HepG2 (cell line): ENCODE data around the gene CPS1. TPM values are rescaled to one million over a fixed set of nuclear protein-coding genes. Genes with fewer than 3 reads are reported as not detected.
A peak's percentile ranks its signal among the peaks of the same experiment; 100 is the strongest.

Experiments used
- DPF2 ChIP-seq: sonication (generic); formaldehyde crosslinking; IDR thresholded peaks from 2 replicates; pipeline ENCODE4 v1.4.0; 2020; ENCODE audit warnings: mild to moderate bottlenecking, low read depth, missing genetic modification reagents, borderline replicate concordance
- ELF3 ChIP-seq: IDR thresholded peaks from 2 replicates; pipeline ENCODE4 v1.6.1; 2016; ENCODE audit warnings: missing genetic modification reagents, missing compliant biosample characterization
- GATAD1 ChIP-seq: IDR thresholded peaks from 2 replicates; pipeline ENCODE4 v1.6.1; 2016; ENCODE audit warnings: missing genetic modification reagents, missing compliant biosample characterization
- JUNB ChIP-seq: sonication (generic); formaldehyde crosslinking; IDR thresholded peaks from 2 replicates; pipeline ENCODE4 v1.8.0; 2022; ENCODE audit warnings: missing genetic modification reagents, mild to moderate bottlenecking, borderline replicate concordance
- KAT8 ChIP-seq: IDR thresholded peaks from 2 replicates; pipeline ENCODE4 v1.6.1; 2016; ENCODE audit warnings: missing genetic modification reagents, missing compliant biosample characterization
- KDM3A ChIP-seq: IDR thresholded peaks from 2 replicates; pipeline ENCODE4 v1.6.1; 2018; ENCODE audit warnings: low read depth, missing compliant biosample characterization
- KDM6A ChIP-seq: IDR thresholded peaks from 2 replicates; pipeline ENCODE4 v1.6.1; 2016; ENCODE audit warnings: low read depth
- MEIS2 ChIP-seq: sonication (generic); formaldehyde crosslinking; IDR thresholded peaks from 2 replicates; pipeline ENCODE4 v1.9.0; 2021; ENCODE audit warnings: mild to moderate bottlenecking, missing genetic modification reagents
- SMAD3 ChIP-seq: sonication (generic); formaldehyde crosslinking; IDR thresholded peaks from 2 replicates; pipeline ENCODE4 v1.4.0; 2020; ENCODE audit warnings: missing genetic modification reagents
- THAP11 ChIP-seq: IDR thresholded peaks from 2 replicates; pipeline ENCODE4 v1.6.1; 2016; ENCODE audit warnings: missing biosample characterization, missing genetic modification reagents
- ZNF230 ChIP-seq: sonication (generic); formaldehyde crosslinking; IDR thresholded peaks from 2 replicates; pipeline ENCODE4 v1.4.0; 2020; ENCODE audit warnings: mild to moderate bottlenecking, missing genetic modification reagents
- ZNF629 ChIP-seq: sonication (generic); formaldehyde crosslinking; conservative IDR thresholded peaks from 2 replicates; pipeline ENCODE4 v1.5.0; 2020; ENCODE audit warnings: missing genetic modification reagents
- polyA plus RNA-seq, 8 experiments: library from polyadenylated mRNA; depleted of rRNA in 3 of 8; stranded (reverse) in 7 of 8; unstranded in 1 of 8; fragments of >200 nt; fragmentation: Illumina TruSeq in 4 of 8; extraction: Trizol in 4 of 8; gene quantifications; 2 replicates each; pipeline versions ENCODE4 v1.2.1 to v1.2.3, GENCODE V29; 2011 to 2016; ENCODE audit warnings: low read depth in 4 of 8, missing spikeins in 1 of 8, mixed read lengths in 1 of 8; ENCODE audit not compliant: insufficient read depth in 1 of 8
- total RNA-seq, 5 experiments: library from RNA; depleted of rRNA; stranded (reverse); fragments of >200 nt; fragmentation: Illumina TruSeq; extraction: Trizol; gene quantifications; 2 replicates each; pipeline ENCODE4 v1.2.3, GENCODE V29; 2016; ENCODE audit warnings: low read depth in 1 of 5
- TF ChIP-seq, protein P1 (sequence below): sonication (generic); formaldehyde crosslinking; IDR thresholded peaks from 2 replicates; pipeline ENCODE4 v1.9.0; 2021; ENCODE audit warnings: mild to moderate bottlenecking, missing genetic modification reagents
- TF ChIP-seq, protein P2 (sequence below), 2 experiments: sonication (generic) in 1 of 2; formaldehyde crosslinking in 1 of 2; IDR thresholded peaks; 2 replicates each; pipeline versions ENCODE4 v1.5.1 to v1.6.1; 2011 to 2020; ENCODE audit warnings: borderline replicate concordance in 1 of 2, low read depth in 1 of 2, low read length in 1 of 2, mild to moderate bottlenecking in 1 of 2, missing genetic modification reagents in 1 of 2, moderate library complexity in 1 of 2
- TF ChIP-seq, protein P3 (sequence below): IDR thresholded peaks from 2 replicates; pipeline ENCODE4 v1.6.1; 2016
- TF ChIP-seq, protein P4 (sequence below): sonication (generic); formaldehyde crosslinking; IDR thresholded peaks from 2 replicates; pipeline ENCODE4 v1.4.0; 2020; ENCODE audit warnings: missing genetic modification reagents
- TF ChIP-seq, protein P5 (sequence below): sonication (generic); formaldehyde crosslinking; IDR thresholded peaks from 2 replicates; pipeline ENCODE4 v1.4.0; 2020; ENCODE audit warnings: missing genetic modification reagents

CPS1 gene
- total and polyA plus RNA-seq, 2 of the 13 experiments (the other 11 are each of a cell fraction or from before 2014, with no cell fraction given): 24.4 to 51.7 TPM

DNA sequence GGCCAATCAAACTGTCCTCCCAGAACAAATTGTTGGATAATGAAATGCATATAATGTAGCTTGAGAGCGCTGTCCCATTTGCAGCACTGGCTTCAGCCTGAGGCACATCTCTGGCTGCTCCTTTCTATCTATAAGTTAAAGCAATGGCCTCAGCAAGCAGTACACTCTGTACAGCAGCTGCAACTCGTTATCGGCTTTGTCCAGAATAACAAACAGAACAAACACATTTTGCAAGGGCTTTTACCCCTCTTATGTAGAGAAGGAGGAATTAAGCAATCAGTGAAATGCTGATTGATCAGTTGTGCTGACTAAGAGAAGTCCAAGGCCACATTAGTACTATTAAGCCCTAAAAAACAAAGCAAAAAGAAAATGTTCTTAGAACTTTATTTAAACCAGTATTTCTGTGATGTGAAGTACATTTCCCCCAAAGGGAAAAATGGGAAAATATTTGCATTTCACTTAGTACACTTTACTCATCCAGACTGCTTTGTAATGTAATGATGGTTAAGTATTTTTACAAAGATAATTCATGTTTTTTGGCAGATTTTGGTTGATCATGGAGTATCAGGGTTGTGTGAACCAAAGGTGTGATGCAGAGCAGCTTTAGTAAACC lies 15.0 kb upstream of the CPS1 start (continued):
- TF ChIP-seq, protein P1, sequence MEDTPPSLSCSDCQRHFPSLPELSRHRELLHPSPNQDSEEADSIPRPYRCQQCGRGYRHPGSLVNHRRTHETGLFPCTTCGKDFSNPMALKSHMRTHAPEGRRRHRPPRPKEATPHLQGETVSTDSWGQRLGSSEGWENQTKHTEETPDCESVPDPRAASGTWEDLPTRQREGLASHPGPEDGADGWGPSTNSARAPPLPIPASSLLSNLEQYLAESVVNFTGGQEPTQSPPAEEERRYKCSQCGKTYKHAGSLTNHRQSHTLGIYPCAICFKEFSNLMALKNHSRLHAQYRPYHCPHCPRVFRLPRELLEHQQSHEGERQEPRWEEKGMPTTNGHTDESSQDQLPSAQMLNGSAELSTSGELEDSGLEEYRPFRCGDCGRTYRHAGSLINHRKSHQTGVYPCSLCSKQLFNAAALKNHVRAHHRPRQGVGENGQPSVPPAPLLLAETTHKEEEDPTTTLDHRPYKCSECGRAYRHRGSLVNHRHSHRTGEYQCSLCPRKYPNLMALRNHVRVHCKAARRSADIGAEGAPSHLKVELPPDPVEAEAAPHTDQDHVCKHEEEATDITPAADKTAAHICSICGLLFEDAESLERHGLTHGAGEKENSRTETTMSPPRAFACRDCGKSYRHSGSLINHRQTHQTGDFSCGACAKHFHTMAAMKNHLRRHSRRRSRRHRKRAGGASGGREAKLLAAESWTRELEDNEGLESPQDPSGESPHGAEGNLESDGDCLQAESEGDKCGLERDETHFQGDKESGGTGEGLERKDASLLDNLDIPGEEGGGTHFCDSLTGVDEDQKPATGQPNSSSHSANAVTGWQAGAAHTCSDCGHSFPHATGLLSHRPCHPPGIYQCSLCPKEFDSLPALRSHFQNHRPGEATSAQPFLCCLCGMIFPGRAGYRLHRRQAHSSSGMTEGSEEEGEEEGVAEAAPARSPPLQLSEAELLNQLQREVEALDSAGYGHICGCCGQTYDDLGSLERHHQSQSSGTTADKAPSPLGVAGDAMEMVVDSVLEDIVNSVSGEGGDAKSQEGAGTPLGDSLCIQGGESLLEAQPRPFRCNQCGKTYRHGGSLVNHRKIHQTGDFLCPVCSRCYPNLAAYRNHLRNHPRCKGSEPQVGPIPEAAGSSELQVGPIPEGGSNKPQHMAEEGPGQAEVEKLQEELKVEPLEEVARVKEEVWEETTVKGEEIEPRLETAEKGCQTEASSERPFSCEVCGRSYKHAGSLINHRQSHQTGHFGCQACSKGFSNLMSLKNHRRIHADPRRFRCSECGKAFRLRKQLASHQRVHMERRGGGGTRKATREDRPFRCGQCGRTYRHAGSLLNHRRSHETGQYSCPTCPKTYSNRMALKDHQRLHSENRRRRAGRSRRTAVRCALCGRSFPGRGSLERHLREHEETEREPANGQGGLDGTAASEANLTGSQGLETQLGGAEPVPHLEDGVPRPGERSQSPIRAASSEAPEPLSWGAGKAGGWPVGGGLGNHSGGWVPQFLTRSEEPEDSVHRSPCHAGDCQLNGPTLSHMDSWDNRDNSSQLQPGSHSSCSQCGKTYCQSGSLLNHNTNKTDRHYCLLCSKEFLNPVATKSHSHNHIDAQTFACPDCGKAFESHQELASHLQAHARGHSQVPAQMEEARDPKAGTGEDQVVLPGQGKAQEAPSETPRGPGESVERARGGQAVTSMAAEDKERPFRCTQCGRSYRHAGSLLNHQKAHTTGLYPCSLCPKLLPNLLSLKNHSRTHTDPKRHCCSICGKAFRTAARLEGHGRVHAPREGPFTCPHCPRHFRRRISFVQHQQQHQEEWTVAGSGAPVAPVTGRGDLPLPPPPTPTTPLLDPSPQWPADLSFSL: no peak; the same call in 1 of the 2 replicates
- TF ChIP-seq KDM6A (CRISPR knock-in tag) (peak; percentile 86), JUNB (CRISPR knock-in tag) (peak; percentile 58; the same call in 1 of the 2 replicates), ELF3 (CRISPR knock-in tag) (peak; percentile 84), DPF2 (CRISPR knock-in tag) (peak; percentile 94), GATAD1 (CRISPR knock-in tag) (peak; percentile 43; the same call in 1 of the 2 replicates), ZNF230 (CRISPR knock-in tag) (no peak), KAT8 (CRISPR knock-in tag) (peak; percentile 83), MEIS2 (CRISPR knock-in tag) (no peak; the same call in 1 of the 2 replicates), KDM3A (CRISPR knock-in tag) (peak; percentile 78; the same call in 1 of the 2 replicates), THAP11 (CRISPR knock-in tag) (peak; percentile 81), ZNF629 (peak; percentile 70), SMAD3 (CRISPR knock-in tag) (peak; percentile 96)
- TF ChIP-seq, protein P2, sequence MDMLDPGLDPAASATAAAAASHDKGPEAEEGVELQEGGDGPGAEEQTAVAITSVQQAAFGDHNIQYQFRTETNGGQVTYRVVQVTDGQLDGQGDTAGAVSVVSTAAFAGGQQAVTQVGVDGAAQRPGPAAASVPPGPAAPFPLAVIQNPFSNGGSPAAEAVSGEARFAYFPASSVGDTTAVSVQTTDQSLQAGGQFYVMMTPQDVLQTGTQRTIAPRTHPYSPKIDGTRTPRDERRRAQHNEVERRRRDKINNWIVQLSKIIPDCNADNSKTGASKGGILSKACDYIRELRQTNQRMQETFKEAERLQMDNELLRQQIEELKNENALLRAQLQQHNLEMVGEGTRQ (IDR thresholded peaks at IDR 0.05; ENCODE audit: low read depth, low read length): no peak
- TF ChIP-seq, protein P2 (CRISPR knock-in tag; IDR thresholded peaks at IDR 0.05; ENCODE audit: borderline replicate concordance): no peak
- TF ChIP-seq, protein P3, sequence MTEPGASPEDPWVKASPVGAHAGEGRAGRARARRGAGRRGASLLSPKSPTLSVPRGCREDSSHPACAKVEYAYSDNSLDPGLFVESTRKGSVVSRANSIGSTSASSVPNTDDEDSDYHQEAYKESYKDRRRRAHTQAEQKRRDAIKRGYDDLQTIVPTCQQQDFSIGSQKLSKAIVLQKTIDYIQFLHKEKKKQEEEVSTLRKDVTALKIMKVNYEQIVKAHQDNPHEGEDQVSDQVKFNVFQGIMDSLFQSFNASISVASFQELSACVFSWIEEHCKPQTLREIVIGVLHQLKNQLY (CRISPR knock-in tag): peak; percentile 64; the same call in 1 of the 2 replicates
- TF ChIP-seq, protein P4, sequence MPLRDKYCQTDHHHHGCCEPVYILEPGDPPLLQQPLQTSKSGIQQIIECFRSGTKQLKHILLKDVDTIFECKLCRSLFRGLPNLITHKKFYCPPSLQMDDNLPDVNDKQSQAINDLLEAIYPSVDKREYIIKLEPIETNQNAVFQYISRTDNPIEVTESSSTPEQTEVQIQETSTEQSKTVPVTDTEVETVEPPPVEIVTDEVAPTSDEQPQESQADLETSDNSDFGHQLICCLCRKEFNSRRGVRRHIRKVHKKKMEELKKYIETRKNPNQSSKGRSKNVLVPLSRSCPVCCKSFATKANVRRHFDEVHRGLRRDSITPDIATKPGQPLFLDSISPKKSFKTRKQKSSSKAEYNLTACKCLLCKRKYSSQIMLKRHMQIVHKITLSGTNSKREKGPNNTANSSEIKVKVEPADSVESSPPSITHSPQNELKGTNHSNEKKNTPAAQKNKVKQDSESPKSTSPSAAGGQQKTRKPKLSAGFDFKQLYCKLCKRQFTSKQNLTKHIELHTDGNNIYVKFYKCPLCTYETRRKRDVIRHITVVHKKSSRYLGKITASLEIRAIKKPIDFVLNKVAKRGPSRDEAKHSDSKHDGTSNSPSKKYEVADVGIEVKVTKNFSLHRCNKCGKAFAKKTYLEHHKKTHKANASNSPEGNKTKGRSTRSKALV (CRISPR knock-in tag): peak; percentile 60; the same call in 1 of the 2 replicates
- TF ChIP-seq, protein P5, sequence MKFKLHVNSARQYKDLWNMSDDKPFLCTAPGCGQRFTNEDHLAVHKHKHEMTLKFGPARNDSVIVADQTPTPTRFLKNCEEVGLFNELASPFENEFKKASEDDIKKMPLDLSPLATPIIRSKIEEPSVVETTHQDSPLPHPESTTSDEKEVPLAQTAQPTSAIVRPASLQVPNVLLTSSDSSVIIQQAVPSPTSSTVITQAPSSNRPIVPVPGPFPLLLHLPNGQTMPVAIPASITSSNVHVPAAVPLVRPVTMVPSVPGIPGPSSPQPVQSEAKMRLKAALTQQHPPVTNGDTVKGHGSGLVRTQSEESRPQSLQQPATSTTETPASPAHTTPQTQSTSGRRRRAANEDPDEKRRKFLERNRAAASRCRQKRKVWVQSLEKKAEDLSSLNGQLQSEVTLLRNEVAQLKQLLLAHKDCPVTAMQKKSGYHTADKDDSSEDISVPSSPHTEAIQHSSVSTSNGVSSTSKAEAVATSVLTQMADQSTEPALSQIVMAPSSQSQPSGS: peak; percentile 82
